ENCODE data around the gene MDM4.

The MDM4 gene

GRCh38 chr1:204571128-204571527 is 54.9 kb downstream of the MDM4 start:
- DNase-seq (ENCODE audit: low spot score), result no peak
- no peak for TF ChIP-seq CTCF (IDR thresholded peaks at IDR 0.05; ENCODE audit: extremely low read depth, missing control alignments)

- no peak for DNase-seq (ENCODE audit: low spot score)
- no peak for TF ChIP-seq CTCF (IDR thresholded peaks at IDR 0.05; ENCODE audit: extremely low read depth, missing control alignments)
Measured at GRCh38 chr1:204571631-204572030, 55.4 kb downstream of the MDM4 start.

GRCh38 chr1:204572923-204573922 is 57.0 kb downstream of the MDM4 start:
- no peak for DNase-seq (ENCODE audit: low spot score)
- no peak for TF ChIP-seq CTCF (IDR thresholded peaks at IDR 0.05; ENCODE audit: extremely low read depth, missing control alignments)

- DNase-seq (ENCODE audit: low spot score), result no peak
- TF ChIP-seq CTCF (IDR thresholded peaks at IDR 0.05; ENCODE audit: extremely low read depth, missing control alignments), result no peak
Measured at GRCh38 chr1:204574016-204574864, 58.0 kb downstream of the MDM4 start.

- no peak for DNase-seq (ENCODE audit: low spot score)
- no peak for TF ChIP-seq CTCF (IDR thresholded peaks at IDR 0.05; ENCODE audit: extremely low read depth, missing control alignments)
Measured at GRCh38 chr1:204574865-204575163, 58.6 kb downstream of the MDM4 start.

GRCh38 chr1:204575221-204576190 is 59.3 kb downstream of the MDM4 start:
- DNase-seq (ENCODE audit: low spot score), result no peak
- no peak for TF ChIP-seq CTCF (IDR thresholded peaks at IDR 0.05; ENCODE audit: extremely low read depth, missing control alignments)

All from GM20000 (cell line).